NCI-H2196 (cell line): ENCODE results near the gene ARHGAP15.

Experiments used
- DNase-seq: peaks from one replicate; lab custom pipeline; 2025; ENCODE audit not compliant: unreplicated experiment; lab: John Stamatoyannopoulos, UW

The ARHGAP15 gene

DNA sequence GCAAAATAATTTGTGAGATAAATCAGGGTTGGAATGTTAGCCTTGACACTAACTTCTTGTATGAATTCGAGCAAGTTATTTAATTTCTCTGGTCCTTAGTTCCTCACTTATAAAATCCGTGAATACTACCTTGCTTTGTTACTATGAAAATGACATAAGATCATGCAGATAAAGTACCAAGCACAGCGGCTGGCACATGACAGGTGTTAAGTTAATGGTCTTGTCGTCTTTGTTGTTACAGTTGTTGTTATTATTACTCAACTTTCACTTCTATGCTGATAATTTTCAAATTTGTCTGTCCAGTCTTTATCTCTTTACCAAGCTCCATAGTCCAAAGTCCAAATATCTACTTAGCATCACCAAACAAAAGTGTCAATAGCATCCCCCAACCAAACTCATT, 482.1 kb downstream of the ARHGAP15 start:
- DNase-seq: no peak

DNA sequence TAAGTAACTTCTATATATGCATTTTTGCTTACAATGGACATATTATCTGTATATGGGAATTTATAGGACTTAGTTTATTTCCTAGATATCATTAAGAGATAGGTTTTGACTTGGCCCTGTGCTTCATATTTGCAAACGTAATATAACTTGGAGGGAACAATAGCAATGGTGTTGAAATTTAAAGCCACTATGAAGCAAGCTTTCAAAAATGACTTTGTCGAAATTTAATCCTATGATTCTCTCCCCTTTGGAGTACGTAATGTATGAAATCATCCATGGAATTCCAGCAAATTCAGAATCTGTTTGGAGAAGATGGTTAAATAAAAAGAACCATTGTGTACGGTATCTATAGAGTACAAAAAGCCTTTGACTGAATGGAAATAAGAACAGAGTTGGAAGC, 486.3 kb downstream of the ARHGAP15 start:
- no peak for DNase-seq

DNA sequence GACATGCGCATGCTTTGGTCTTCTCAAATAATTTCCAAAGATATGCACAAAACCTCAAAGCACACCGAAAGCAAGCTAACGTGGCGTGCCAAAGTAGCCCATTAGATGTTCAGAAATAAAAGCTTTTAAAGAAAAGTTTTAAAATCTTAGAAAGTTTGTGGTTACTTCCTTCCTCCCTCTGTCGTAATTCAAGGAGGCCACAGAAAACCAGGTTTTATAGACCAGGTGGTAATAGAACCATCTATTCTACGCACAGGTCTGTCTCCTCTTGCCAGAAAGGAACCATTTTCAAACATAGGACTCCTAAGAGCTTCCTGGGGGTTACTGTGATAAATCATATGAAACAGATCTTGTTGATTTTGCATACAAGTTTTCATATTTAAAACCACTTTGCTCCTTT, 487.2 kb downstream of the ARHGAP15 start:
- DNase-seq: no peak

DNA sequence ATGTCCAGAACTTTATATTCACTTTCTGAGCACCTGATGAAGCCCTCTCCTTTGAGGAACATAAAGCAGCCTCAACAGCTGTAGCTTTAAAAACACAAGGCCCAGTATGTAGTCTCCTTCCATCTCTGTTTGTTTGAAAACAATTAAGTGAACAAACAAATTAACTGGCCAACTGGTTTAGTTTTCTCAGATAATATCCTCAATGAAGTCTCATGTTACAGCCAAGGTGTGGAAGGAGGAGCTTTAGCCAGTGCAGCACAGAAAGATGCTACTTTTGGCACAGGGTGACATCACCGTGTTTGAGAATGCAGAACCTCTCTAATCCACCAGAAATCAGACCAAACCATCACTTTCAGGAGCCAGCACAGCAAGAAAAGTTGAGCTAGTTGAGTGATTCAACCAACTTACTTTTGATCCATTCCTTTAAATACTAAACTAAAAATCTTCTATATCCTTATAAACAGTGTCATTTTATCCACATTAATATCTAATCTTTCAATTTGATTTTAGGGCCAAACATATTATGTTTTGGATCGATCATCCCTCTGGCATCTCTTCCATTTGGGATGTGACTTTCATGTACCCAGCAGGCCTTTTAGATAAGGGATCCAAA, 488.7 kb downstream of the ARHGAP15 start:
- DNase-seq: no peak

DNA sequence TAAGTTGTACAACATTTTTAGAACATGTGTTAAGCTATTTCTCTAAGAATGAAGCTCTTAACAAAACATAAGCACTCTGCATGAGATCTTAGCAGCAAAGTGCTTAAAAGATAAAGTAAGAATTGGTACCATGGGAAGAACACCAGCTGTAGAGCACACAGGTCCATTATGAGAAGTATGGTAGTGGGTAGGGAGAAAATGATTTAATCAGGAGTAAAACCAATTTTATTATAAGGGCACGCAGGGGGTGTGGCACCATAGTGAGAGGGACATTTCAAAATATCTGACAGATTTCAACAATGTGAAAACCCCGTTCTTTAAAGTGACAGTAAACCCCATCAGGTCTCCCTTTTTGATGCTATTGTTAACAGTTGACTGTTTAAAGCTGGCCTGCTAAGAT, 492.9 kb downstream of the ARHGAP15 start:
- no peak for DNase-seq

DNA sequence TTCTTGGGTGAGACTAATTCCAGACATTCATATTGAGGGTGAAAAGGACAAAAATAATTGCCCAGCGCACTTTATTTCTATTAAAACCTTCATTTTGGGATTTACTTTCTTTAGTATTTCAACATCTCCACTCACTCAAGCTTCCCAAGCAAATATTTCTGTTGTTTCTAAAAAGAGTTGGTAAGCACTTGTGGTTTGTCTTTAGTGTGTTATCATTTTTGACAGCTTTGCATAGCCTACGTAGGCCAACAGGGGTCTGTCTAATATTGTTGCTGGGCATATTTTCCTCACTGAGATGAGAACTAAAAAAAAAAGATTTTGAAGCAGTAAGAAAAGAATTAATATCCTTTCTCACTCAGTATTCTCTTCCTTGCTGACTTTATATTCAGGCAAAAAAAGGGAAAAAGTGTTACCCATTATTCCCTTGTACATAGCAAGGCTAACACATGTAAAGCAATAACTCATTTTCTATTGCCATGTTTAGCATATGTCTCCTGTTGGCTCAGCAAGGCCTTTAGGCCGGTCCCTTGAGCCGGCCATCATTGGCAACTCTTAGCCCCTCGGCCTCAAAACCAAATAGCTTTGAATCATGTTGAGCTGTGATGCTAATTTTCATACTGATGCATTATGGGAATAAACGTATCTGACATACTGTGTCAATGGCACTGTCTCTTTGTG, 494.2 kb downstream of the ARHGAP15 start:
- no peak for DNase-seq

DNA sequence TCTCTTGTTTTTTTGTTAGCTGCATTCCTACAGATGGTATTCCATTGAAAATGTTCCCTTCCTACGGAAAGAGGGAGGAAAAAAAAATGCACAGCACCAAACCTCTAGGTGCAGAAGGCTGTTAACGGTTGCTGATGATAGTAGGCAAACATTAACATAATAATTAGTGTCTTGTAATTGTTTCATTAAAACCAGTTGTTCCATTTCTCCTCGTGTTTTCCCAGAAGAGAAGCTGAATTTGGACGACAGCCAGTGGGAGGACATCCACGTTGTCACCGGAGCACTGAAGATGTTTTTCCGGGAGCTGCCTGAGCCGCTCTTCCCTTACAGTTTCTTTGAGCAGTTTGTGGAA, 494.7 kb downstream of the ARHGAP15 start:
- DNase-seq: no peak

DNA sequence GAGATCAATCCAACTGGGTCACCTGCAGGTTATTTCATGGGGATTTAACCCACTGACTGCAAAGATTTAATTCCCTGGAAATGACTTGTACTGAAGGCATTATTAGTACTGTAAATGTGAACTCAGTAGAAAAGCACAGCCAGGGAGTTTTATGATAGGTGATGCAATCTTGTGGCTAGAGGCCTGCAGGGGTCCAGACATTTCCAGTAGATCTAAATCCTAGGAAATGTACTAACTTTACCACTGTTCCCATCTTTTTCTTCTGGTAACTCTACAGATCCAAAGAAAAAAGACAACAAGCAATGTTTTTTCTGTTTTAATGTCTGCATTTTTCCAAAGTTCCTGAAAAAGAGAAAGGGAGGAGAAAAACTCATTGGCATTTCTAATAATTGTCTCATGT, 500.1 kb downstream of the ARHGAP15 start:
- DNase-seq: no peak

DNA sequence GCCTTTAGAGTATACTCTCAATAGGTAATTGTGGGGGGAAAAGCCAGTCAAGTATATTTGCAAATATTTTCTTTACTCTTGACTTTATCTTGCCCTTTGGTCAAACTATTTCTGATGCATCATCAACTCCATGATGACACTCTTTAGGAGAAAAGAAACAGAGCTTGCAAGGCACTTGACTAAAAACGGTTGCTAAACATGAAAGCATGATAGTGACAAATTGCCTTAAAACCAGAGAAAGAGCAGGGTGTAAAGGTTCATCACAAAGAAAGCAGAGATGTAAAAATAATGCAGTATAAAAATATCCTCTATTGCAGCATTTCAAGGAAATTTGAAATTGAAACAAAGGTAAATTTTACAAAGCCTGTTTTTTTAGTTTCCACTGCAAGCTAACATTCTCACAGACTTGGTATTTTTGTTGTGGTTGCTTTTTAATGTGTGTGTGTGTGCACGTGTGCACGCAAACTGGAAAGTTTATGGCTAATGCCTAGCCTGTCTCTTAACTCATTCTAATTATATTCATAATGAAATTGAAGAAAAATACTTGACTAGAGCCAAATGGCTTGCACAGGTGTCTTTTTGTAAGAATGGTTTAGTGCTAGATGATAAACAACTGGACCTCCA, 503.6 kb downstream of the ARHGAP15 start:
- no peak for DNase-seq

DNA sequence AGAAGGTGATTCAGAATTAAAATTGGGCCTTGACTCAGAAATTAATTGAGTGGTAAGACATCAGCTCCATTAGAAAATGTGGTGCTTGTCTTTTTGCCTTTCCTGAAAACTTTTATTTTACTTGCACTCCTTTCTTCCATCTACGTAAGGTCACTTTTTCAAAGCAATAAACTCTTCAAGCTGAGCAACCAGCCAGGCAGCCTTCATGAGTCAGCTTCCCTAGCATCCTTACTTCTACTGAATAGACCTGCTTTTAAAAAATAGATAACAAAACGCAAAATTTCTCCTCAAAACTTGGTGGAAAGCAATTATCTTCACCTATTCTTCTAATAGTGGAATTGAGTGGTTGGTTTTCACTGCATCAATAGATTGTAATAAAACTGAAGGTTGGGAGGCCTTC, 504.2 kb downstream of the ARHGAP15 start:
- no peak for DNase-seq

DNA sequence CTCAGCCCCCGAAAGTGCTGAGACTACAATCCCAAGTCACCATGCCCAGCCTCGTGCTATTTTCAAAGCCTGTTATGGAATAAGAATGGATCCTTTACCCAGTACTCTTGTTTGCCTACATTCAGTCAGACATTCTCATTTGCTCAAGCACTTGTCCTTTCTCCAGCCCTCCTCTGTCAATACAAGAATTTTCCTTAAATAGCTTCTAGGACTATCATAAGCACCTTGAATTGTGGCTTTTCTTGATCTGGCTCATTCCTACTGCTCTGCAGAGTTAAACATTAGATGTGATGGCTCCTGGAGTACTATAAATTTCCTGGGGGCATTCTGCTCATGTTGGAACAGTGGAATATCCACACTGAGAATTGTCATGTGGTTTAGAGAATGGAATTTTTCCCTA, 506.1 kb downstream of the ARHGAP15 start:
- DNase-seq: no peak

DNA sequence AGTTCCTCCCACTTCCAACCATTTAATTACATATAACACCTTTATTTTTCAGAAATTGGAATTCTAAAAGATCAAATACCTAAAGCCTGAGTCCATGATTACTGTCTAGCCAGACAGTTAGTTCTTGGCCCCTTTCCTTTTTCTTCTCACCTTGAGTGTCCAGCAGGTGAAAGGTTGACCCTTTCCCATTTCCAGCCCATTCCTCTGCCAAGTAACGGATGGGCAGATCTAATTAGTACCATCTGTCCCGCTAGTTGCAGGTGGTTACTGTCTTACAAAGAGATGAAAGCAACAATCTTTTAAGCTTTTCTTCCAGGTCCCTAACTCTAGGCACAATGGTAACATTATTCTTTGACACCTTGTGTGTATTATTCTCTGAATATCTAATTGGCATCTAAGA, 506.7 kb downstream of the ARHGAP15 start:
- no peak for DNase-seq

DNA sequence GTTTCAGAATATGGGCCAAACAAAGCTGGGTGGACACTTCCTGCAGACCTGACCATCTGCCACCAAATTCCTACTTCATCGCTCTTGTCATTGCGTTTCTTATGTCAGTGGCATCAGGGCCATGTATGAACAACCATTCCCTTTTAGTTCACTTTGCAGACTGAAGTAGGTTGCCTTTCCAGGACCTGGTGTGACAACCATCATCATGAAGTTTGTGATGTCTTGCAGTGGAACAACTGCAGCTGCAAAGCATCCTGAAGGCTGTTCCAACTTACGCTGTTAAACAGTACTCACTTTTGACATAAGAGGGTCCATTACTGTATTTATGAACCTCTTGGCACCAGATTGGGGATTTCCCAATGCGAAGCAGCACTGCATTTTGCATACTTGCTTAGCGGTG, 511.6 kb downstream of the ARHGAP15 start:
- no peak for DNase-seq

DNA sequence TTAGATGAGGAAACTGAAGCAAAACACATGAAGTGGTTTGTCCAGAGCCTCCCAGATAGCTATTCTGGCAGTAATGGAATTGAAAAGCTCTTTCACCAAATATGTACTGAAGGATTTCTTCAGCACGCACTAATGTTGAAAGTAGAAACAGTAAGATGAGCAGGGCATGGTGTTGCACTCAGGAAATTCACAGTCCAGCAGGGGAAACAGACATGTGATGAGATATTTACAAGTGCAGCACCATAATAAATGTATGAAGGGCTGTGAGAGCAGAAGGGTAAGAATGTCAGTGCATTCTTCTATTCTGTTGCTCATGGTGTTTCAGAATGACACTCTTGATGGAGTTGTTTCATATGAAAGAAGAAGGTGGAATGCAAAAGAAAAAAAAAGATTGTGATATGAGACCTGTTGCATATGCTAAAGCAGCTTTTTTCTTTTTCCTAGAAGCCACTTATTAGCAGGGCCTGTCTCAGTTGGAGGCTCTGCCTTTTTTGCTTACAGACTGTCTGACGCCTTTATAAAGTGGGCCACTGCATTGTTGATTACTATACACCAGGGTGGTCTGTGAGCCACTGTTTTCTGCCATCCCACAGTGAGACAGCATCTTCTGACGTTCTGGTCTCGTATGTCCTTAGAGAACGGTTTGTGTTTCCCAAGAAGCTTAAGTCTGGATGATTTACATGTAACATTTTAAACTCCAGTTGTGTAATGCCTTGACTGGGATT, 516.9 kb downstream of the ARHGAP15 start:
- DNase-seq: no peak

DNA sequence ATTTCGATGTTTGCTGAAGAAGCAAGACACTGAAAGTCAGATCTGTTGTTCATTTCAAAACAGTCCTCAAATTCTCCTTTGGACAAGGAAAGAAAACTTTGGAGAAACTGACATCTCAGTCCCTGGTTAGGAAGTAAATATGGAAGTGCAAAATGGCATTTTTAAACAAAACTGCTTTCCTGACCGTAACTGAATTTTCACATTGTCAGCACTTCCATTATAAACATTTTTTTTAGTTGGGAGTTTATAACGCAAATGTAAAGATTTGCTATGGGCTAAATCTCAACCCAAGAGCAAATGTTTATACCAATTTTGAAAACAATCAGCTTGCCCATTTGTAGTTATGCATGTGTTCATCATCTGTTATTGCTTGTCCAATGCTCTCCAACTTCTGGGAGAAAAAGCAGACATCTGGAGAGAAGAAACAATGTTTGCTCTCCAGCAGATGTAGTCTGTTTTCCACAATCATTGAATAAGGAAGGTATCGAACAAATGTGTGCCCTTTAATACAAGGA, 520.1 kb downstream of the ARHGAP15 start:
- no peak for DNase-seq

DNA sequence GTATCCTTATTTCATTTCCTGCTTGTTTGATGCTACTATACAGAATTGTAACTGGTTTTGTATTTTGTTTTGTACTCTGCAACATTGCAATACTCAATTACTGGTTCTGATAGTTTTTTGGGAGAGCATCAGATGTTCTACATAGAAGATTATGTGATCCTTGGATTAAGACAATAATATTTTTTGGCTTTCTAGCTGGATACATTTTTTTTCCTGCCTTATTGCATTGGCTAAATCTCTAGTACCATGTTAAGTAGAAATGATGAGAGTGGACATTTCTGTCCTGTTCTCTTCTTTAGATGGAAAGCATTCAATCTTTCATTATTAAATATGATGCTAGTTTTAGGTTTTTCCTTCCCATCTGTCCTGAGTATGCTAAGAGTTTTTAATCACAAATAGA, 523.5 kb downstream of the ARHGAP15 start:
- no peak for DNase-seq

DNA sequence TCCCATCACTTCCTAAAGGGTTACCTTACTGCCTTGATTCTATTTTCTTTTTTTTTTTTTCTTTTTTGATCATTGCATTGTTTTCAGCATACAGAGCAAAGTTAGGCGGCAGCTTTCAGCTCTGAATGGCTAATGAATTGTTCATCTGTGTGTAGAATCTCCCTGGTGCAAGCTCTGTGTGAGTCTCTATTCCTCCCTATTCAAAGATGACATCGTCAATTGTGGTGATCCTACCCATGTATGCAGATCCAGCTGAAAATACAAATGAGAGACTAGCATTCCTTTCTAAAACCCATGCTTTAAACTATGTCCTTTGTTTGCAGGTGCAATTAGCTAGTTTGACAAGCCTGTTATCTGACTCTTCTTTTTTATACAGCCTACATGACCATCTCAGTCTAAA, 539.0 kb downstream of the ARHGAP15 start:
- DNase-seq: no peak

DNA sequence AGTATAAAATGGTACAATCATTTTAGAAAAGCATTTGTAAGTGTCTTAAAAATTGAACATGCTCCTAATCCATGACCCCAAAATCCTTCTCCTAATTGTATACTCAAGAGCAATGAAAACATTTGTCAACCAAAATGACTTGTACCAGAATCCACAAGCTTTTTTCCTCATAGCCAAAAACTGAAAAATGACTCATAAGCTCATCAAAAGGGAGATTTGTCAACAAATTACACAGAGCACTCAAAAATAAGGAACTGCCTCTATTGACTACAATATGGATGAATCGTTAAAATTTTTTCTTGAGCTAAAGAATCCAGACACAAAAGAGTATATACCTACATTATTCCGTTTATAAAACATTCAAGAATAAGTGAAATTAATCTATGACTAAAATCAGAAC, 544.8 kb downstream of the ARHGAP15 start:
- DNase-seq: no peak

DNA sequence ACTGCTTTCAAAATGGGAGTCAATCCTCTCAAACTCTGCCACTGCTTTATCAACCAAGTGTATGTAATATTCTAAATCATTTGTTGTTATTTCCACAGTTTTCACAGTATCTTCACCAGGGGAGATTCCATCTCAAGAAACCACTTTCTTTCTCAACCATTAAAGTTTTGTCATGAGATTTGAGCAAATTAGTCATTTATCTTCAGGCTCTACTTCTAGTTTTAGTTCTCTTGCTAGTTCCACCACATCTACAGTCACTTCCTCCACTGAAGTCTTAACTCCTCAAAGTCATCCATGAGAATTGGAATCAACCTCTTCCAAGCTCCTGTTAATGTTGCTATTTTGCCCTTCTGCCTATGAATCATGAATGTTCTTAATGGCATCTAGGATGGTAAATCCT, 545.8 kb downstream of the ARHGAP15 start:
- DNase-seq: no peak

DNA sequence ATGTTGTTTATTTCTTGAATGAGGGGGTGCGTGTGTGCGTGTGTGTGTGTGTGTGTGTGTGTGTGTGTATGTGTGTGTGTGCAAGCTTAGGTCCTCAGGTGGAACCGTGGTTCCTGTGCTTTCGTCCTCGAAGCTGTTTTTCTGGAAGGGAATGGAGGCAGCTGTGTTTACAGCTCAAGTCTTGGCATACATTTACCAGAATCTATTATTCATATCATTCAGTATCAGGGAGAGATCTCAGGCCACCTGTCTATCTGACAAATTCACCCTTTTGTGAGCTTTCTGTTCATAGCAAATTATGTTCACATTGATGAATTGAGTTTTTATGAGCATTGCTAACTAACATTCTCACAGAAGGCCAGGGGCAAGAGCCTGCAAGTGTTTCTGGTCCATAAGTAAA, 550.4 kb downstream of the ARHGAP15 start:
- DNase-seq: no peak

DNA sequence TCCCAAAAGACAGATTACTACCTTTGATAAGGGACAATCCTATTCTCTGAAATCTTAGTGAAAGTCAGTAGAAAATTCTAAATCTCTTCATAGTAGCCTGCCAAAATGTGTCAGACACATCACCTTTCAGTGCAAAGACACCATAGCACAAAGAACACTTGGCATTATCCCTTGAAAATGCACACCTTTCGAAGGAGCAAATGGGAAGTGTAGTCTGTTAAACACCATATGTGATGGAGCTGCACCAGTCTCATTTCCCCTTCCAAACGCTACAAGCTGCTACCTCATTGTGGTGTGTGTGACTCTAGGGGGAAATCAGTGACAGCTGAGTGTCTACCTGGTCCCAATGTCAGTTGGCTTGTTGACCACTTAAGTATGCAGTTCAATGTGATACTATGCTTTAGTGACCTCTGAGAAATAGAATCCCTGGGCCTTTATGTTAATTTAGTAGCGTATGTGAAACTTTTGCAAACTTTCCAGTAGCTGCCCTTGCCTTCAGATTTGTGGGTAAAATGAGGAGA, 551.7 kb downstream of the ARHGAP15 start:
- no peak for DNase-seq
